ENCODE data around the gene CTDNEP1.

CTDNEP1 gene

GRCh38 chr17:7218166-7218565 lies 33.4 kb downstream of the CTDNEP1 start:
- Histone ChIP-seq H3K4me3 (replicated peaks; ENCODE audit: low read depth, low read length) (no peak overlapping the region), H3K27me3 (replicated peaks; ENCODE audit: control insufficient read depth, insufficient read depth, low read length) (no peaks in the 10 kb centered on the region), H3K36me3 (ENCODE audit: control insufficient read depth, insufficient read depth, low read length) (peaks cover 5% of the 10 kb centered on the region)
- DNase-seq (ENCODE audit: extremely low read depth, insufficient read length): no peak
- no peak for TF ChIP-seq CTCF (IDR thresholded peaks at IDR 0.05; ENCODE audit: insufficient read depth, low read length, poor library complexity, severe bottlenecking)

- no peak overlapping the region; the same call in none of the 2 replicates for H3K4me3 ChIP-seq (replicated peaks; ENCODE audit: low read depth, low read length)
- peaks cover 1% of the 10 kb centered on the region; the same call in 1 of the 2 replicates for H3K36me3 ChIP-seq (ENCODE audit: control insufficient read depth, insufficient read depth, low read length)
- DNase-seq (ENCODE audit: extremely low read depth, insufficient read length): no peak
- H3K27me3 ChIP-seq (replicated peaks; ENCODE audit: control insufficient read depth, insufficient read depth, low read length): no peaks in the 10 kb centered on the region
- TF ChIP-seq CTCF (IDR thresholded peaks at IDR 0.05; ENCODE audit: insufficient read depth, low read length, poor library complexity, severe bottlenecking): no peak
Observed at GRCh38 chr17:7217113-7217987, 34.2 kb downstream of the CTDNEP1 start.

- no peak for DNase-seq (ENCODE audit: extremely low read depth, insufficient read length)
- Histone ChIP-seq H3K4me3 (replicated peaks; ENCODE audit: low read depth, low read length) (no peak overlapping the region), H3K36me3 (ENCODE audit: control insufficient read depth, insufficient read depth, low read length) (no peaks in the 10 kb centered on the region), H3K27me3 (replicated peaks; ENCODE audit: control insufficient read depth, insufficient read depth, low read length) (no peaks in the 10 kb centered on the region)
- no peak for TF ChIP-seq CTCF (IDR thresholded peaks at IDR 0.05; ENCODE audit: insufficient read depth, low read length, poor library complexity, severe bottlenecking)
Observed at GRCh38 chr17:7216242-7217112, 35.1 kb downstream of the CTDNEP1 start.

- Histone ChIP-seq H3K27me3 (replicated peaks; ENCODE audit: control insufficient read depth, insufficient read depth, low read length) (no peaks in the 10 kb centered on the region), H3K4me3 (replicated peaks; ENCODE audit: low read depth, low read length) (no peak overlapping the region), H3K36me3 (ENCODE audit: control insufficient read depth, insufficient read depth, low read length) (no peaks in the 10 kb centered on the region)
- no peak for DNase-seq (ENCODE audit: extremely low read depth, insufficient read length)
- no peak for TF ChIP-seq CTCF (IDR thresholded peaks at IDR 0.05; ENCODE audit: insufficient read depth, low read length, poor library complexity, severe bottlenecking)
Observed at GRCh38 chr17:7215652-7216180, 35.8 kb downstream of the CTDNEP1 start.

GRCh38 chr17:7215136-7215638 lies 36.3 kb downstream of the CTDNEP1 start:
- TF ChIP-seq CTCF (IDR thresholded peaks at IDR 0.05; ENCODE audit: insufficient read depth, low read length, poor library complexity, severe bottlenecking): no peak
- H3K4me3 ChIP-seq (replicated peaks; ENCODE audit: low read depth, low read length): no peak overlapping the region
- H3K36me3 ChIP-seq (ENCODE audit: control insufficient read depth, insufficient read depth, low read length): no peaks in the 10 kb centered on the region
- DNase-seq (ENCODE audit: extremely low read depth, insufficient read length): no peak
- no peaks in the 10 kb centered on the region for H3K27me3 ChIP-seq (replicated peaks; ENCODE audit: control insufficient read depth, insufficient read depth, low read length)

Data from GM06990 (cell line).